Thyroid gland (tissue), 4 donors: ENCODE measurements around the gene BNIP3.

Experiments
- CTCF ChIP-seq, 6 experiments: fragments of 200-600 bp in 3 of 6; fragments of 450-650 bp in 3 of 6; sonication (generic) in 3 of 6; IDR thresholded peaks; one replicate each; pipeline ENCODE4 v1.5.1; 2016 to 2019; ENCODE audit warnings: antibody characterized with exemption in 6 of 6, mild to moderate bottlenecking in 2 of 6, inconsistent platforms in 1 of 6, moderate library complexity in 1 of 6
- POLR2A ChIP-seq, 2 donors: fragments of 450-650 bp; IDR thresholded peaks; one replicate each; pipeline ENCODE4 v1.6.1; 2017; ENCODE audit warnings: antibody characterized with exemption in 2 of 2, mild to moderate bottlenecking in 2 of 2, moderate library complexity in 1 of 2

- no peak for TF ChIP-seq CTCF (IDR thresholded peaks at IDR 0.05)
- no peak for TF ChIP-seq POLR2A (IDR thresholded peaks at IDR 0.05)
These were observed 1.1 kb upstream of the BNIP3 start for GRCh38 chr10:131982796-131983195.
